ENCODE data around the gene FEM1C. TPM values are rescaled to one million over a fixed set of nuclear protein-coding genes. Genes with fewer than 3 reads are reported as not detected.

The FEM1C gene, protein sequence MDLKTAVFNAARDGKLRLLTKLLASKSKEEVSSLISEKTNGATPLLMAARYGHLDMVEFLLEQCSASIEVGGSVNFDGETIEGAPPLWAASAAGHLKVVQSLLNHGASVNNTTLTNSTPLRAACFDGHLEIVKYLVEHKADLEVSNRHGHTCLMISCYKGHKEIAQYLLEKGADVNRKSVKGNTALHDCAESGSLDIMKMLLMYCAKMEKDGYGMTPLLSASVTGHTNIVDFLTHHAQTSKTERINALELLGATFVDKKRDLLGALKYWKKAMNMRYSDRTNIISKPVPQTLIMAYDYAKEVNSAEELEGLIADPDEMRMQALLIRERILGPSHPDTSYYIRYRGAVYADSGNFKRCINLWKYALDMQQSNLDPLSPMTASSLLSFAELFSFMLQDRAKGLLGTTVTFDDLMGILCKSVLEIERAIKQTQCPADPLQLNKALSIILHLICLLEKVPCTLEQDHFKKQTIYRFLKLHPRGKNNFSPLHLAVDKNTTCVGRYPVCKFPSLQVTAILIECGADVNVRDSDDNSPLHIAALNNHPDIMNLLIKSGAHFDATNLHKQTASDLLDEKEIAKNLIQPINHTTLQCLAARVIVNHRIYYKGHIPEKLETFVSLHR
- total RNA-seq (2021; ENCODE audit: unreplicated experiment), result 27.5 TPM
- 8.3 and 8.8 TPM in 2 replicates for polyA plus RNA-seq (2012)
- percentile 98 among the genes with signal in this experiment for Bru-seq, nascent RNA
- BruChase-seq, experiment 1, labeled RNA remaining after a 6-hour chase, result percentile 84 among the genes with signal in this experiment
- percentile 97 among the genes with signal in this experiment for BruChase-seq, experiment 2, labeled RNA remaining after a 2-hour chase
- long read RNA-seq, full-length matches to known transcripts, result 34 of 40 reads
- long read RNA-seq, partial matches to known transcripts, result 3 of 40 reads
- long read RNA-seq, other reads (novel, unspliced or antisense), result 3 of 40 reads

DNA sequence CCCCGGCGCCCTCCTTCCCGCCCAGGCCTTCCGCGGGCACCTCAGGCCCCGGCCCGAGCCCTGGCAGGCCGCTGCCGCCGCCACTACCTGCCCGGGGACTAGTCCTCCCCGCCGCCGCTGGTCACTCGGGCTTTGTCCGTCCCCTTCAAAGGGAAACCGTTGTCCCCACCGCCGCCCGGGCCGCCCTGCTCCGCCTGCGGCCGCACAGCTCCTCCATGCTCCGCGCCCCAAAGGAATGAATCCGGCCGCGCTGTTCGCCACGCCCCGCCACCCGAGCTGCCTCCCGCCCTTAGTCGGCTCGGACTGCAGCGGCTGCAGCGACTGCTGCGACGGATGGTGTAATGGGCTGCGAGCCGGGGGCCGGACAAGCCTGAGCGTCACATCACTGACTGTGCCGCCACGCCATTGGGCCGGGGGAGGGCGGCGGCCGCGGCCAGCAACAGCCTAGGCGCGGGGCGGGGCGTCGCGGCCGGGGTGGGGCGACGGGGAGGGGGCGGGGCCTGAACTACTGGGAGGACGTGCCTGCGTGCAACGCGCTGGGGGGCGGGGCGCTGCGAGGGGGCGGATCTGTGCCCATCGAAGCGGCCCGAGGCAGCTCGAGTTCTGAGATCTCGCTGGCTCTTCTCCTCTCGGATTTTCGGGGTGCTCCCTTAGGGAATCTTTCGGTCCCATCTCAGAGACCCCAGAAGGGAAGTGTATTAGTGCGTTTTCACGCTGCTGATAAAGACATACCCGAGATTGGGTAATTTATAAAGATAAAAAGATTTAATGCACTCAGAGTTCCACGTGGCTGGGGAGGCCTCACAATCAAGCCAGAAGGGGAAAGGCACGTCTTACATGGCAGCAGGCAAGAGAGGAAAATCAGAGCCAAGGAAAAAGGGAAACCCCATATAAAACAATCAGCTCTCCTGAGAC lies at the start of gene FEM1C:
Gene FEM1C, minus strand, starts transcription at position 340 of the 915 bp plus-strand sequence. CDS start 1,282 bp downstream, outside the sequence.
- CTCF ChIA-PET, result interaction anchor here (1.5 kb wide), 1 partner anchor 30 kb away, joined by 7 read pairs; no protein-coding TSS in a partner anchor
- H3K27ac ChIP-seq (ENCODE audit: low read depth, low read length), result peak within 1 kb of the TSS; percentile 87
- TF ChIP-seq, protein P1, sequence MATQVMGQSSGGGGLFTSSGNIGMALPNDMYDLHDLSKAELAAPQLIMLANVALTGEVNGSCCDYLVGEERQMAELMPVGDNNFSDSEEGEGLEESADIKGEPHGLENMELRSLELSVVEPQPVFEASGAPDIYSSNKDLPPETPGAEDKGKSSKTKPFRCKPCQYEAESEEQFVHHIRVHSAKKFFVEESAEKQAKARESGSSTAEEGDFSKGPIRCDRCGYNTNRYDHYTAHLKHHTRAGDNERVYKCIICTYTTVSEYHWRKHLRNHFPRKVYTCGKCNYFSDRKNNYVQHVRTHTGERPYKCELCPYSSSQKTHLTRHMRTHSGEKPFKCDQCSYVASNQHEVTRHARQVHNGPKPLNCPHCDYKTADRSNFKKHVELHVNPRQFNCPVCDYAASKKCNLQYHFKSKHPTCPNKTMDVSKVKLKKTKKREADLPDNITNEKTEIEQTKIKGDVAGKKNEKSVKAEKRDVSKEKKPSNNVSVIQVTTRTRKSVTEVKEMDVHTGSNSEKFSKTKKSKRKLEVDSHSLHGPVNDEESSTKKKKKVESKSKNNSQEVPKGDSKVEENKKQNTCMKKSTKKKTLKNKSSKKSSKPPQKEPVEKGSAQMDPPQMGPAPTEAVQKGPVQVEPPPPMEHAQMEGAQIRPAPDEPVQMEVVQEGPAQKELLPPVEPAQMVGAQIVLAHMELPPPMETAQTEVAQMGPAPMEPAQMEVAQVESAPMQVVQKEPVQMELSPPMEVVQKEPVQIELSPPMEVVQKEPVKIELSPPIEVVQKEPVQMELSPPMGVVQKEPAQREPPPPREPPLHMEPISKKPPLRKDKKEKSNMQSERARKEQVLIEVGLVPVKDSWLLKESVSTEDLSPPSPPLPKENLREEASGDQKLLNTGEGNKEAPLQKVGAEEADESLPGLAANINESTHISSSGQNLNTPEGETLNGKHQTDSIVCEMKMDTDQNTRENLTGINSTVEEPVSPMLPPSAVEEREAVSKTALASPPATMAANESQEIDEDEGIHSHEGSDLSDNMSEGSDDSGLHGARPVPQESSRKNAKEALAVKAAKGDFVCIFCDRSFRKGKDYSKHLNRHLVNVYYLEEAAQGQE (IDR thresholded peaks at IDR 0.05; ENCODE audit: low read depth), result no peak
- TF ChIP-seq EGR1 (IDR thresholded peaks at IDR 0.05; ENCODE audit: low read depth), result peak; percentile 62; the same call in 1 of the 2 replicates
- TF ChIP-seq, protein P2, sequence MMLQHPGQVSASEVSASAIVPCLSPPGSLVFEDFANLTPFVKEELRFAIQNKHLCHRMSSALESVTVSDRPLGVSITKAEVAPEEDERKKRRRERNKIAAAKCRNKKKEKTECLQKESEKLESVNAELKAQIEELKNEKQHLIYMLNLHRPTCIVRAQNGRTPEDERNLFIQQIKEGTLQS (IDR thresholded peaks at IDR 0.05), result no peak
- no peak for TF ChIP-seq FOSL1 (IDR thresholded peaks at IDR 0.05; ENCODE audit: low read depth)
- TF ChIP-seq EZH2 (IDR thresholded peaks at IDR 0.05), result no peak
- TF ChIP-seq CBX3 (IDR thresholded peaks at IDR 0.05; ENCODE audit: low read depth), result peak; percentile 99
- TF ChIP-seq, protein P3, sequence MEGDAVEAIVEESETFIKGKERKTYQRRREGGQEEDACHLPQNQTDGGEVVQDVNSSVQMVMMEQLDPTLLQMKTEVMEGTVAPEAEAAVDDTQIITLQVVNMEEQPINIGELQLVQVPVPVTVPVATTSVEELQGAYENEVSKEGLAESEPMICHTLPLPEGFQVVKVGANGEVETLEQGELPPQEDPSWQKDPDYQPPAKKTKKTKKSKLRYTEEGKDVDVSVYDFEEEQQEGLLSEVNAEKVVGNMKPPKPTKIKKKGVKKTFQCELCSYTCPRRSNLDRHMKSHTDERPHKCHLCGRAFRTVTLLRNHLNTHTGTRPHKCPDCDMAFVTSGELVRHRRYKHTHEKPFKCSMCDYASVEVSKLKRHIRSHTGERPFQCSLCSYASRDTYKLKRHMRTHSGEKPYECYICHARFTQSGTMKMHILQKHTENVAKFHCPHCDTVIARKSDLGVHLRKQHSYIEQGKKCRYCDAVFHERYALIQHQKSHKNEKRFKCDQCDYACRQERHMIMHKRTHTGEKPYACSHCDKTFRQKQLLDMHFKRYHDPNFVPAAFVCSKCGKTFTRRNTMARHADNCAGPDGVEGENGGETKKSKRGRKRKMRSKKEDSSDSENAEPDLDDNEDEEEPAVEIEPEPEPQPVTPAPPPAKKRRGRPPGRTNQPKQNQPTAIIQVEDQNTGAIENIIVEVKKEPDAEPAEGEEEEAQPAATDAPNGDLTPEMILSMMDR (IDR thresholded peaks at IDR 0.05 in 2 of 3, conservative IDR thresholded peaks at IDR 0.05 in 1 of 3; ENCODE audit: borderline replicate concordance in 1 of 3, insufficient read depth in 1 of 3, low read depth in 2 of 3, low read length in 2 of 3), result no peak
- TF ChIP-seq ZFX (IDR thresholded peaks at IDR 0.05), result peak; percentile 94
- TF ChIP-seq CEBPB (IDR thresholded peaks at IDR 0.05; ENCODE audit: low read depth), result peak; percentile 35; the same call in 1 of the 2 replicates
- TF ChIP-seq SP1 (IDR thresholded peaks at IDR 0.05; ENCODE audit: low read depth), result peak; percentile 73
- TF ChIP-seq, protein P4, sequence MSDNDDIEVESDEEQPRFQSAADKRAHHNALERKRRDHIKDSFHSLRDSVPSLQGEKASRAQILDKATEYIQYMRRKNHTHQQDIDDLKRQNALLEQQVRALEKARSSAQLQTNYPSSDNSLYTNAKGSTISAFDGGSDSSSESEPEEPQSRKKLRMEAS (IDR thresholded peaks at IDR 0.05), result peak; percentile 89
- peak; percentile 98 for TF ChIP-seq SIN3A (IDR thresholded peaks at IDR 0.05; ENCODE audit: low read depth)
- TF ChIP-seq YY1 (IDR thresholded peaks at IDR 0.05; ENCODE audit: extremely low read depth, insufficient replicate concordance, low read depth, low read length), result no peak
- no peak for TF ChIP-seq EZH2phosphoT487 (IDR thresholded peaks at IDR 0.05; ENCODE audit: borderline replicate concordance)
- TF ChIP-seq ZNF274 (IDR thresholded peaks at IDR 0.05; ENCODE audit: low read depth, low read length), result no peak

More for the DNA sequence above, at the start of gene FEM1C:
- Histone ChIP-seq H4K20me1 (ENCODE audit: insufficient read depth) (peaks cover 9% of the 10 kb centered on the region; the same call in 1 of the 2 replicates), H3K4me1 (ENCODE audit: control insufficient read depth in 1 of 2, insufficient read depth in 2 of 2, low read length in 2 of 2) (peaks cover 0 to 32% of the 10 kb centered on the region in 2 experiments; a peak in 3 of 4 replicates), H3K9me3 (ENCODE audit: control insufficient read depth in 1 of 2, insufficient read depth in 1 of 2, low read depth in 1 of 2, low read length in 2 of 2) (peaks cover 0 to 5% of the 10 kb centered on the region in 2 experiments; a peak in 1 of 4 replicates), H3K4me2 (ENCODE audit: low read length) (peak within 1 kb of the TSS; percentile 85), H3K9me2 (ENCODE audit: insufficient read depth) (no peaks in the 10 kb centered on the region), H3K79me2 (ENCODE audit: insufficient read depth, low read length) (peaks cover 48% of the 10 kb centered on the region), H3K4me3 (replicated peaks in 1 of 2; ENCODE audit: low read depth in 1 of 2, low read length in 2 of 2) (peak within 1 kb of the TSS; percentile 77 to 86), H3K27me3 (ENCODE audit: insufficient read depth, low read length) (no peaks in the 10 kb centered on the region), H2AFZ (ENCODE audit: low read depth, low read length, poor library complexity, severe bottlenecking) (peak within 1 kb of the TSS; percentile 49), H3K36me3 (ENCODE audit: control insufficient read depth in 1 of 2, insufficient read depth in 2 of 2, low read length in 2 of 2) (peaks cover 14 to 36% of the 10 kb centered on the region in 2 experiments), H3K9ac (ENCODE audit: low read length) (peak within 1 kb of the TSS; percentile 96)
- ChIA-PET RAD21 (ENCODE audit: low non-redundant PET in 1 of 2, low total read pairs in 2 of 2, uncharacterized antibody in 2 of 2, unreplicated experiment in 2 of 2) (interaction anchor here in 1 of 2 experiments (1.0 kb wide), 1 partner anchor 22 kb away, joined by 3 read pairs; no protein-coding TSS in a partner anchor), POLR2A (interaction anchor here (0.6 to 1.5 kb wide), 5 partner anchors 9 to 162 kb away, joined by 3 to 6 read pairs (median 3); no protein-coding TSS in a partner anchor)
- peak; percentile 87 for DNase-seq (ENCODE audit: low read depth, low spot score)
- intact Hi-C loops (cut with micrococcal nuclease), result loop anchor here (2.0 kb wide), 1 partner anchor 166 kb away; no protein-coding TSS in a partner anchor
- peak; percentile 98 for ATAC-seq
- BruUV-seq (replicated peaks), result TSS peak; percentile 89

All from HCT116 (cell line).